Caco-2 (cell line): ENCODE data around the gene C14orf119. TPM values are rescaled to one million over a fixed set of nuclear protein-coding genes. Genes with fewer than 3 reads are reported as not detected.

Experiments
- BruUV-seq: library from RNA; stranded (reverse); fragments of 400-500 nt; replicated peaks from 2 replicates; lab custom pipeline; 2021; lab: Mats Ljungman, UMichigan
- CTCF ChIA-PET: fragments of 300-600 bp; sonication (Branson Sonifier 250); formaldehyde crosslinking; loops from one replicate; lab custom pipeline; 2022; ENCODE audit warnings: antibody characterized with exemption; lab: Charles Lee
- POLR2A ChIA-PET: fragments of 300-600 bp; sonication (Branson Sonifier 250); formaldehyde crosslinking; loops from one replicate; lab custom pipeline; 2022; ENCODE audit warnings: antibody characterized with exemption; lab: Charles Lee
- DNase-seq, 2 experiments: peaks; one replicate each; pipeline versions ENCODE4 v3.0.0 to v3.0.0-alpha.2; 2020 to 2022
- H3K27me3 ChIP-seq: replicated peaks from 2 replicates; pipeline ENCODE4 v1.6.0; 2011; ENCODE audit warnings: low read length; ENCODE audit not compliant: control insufficient read depth, insufficient read depth
- H3K36me3 ChIP-seq: 2 replicates; pipeline ENCODE4 v1.5.1; 2011; ENCODE audit warnings: low read length; ENCODE audit not compliant: control insufficient read depth, insufficient read depth
- H3K4me1 ChIP-seq: fragments of 250-450 bp; sonication (Bioruptor Pico); 2 replicates; pipeline ENCODE4 v1.5.1; 2020; ENCODE audit warnings: mild to moderate bottlenecking
- H3K4me3 ChIP-seq: 2 replicates; pipeline ENCODE4 v1.5.1; 2011; ENCODE audit warnings: low read depth, mild to moderate bottlenecking, control low read depth, low read length
- H3K9me3 ChIP-seq: fragments of 250-450 bp; sonication (Bioruptor Pico); 2 replicates; pipeline ENCODE4 v1.5.1; 2020; ENCODE audit warnings: mild to moderate bottlenecking, moderate library complexity
- H3K27ac Mint-ChIP-seq: one replicate; pipeline ENCODE4 v1.8.0; 2022; ENCODE audit warnings: mixed read lengths; ENCODE audit not compliant: unreplicated experiment
- H3K27me3 Mint-ChIP-seq: one replicate; pipeline ENCODE4 v1.8.0; 2022; ENCODE audit warnings: mixed read lengths; ENCODE audit not compliant: insufficient read depth, unreplicated experiment
- H3K36me3 Mint-ChIP-seq: one replicate; pipeline ENCODE4 v1.8.0; 2022; ENCODE audit warnings: mild to moderate bottlenecking, mixed read lengths; ENCODE audit not compliant: insufficient read depth, unreplicated experiment
- H3K4me1 Mint-ChIP-seq: one replicate; pipeline ENCODE4 v1.8.0; 2022; ENCODE audit warnings: low read depth, mixed read lengths; ENCODE audit not compliant: unreplicated experiment
- H3K4me3 Mint-ChIP-seq: one replicate; pipeline ENCODE4 v1.8.0; 2022; ENCODE audit warnings: mild to moderate bottlenecking, moderate library complexity, mixed read lengths; ENCODE audit not compliant: unreplicated experiment
- H3K9me3 Mint-ChIP-seq: one replicate; pipeline ENCODE4 v1.8.0; 2022; ENCODE audit warnings: mixed read lengths; ENCODE audit not compliant: unreplicated experiment
- intact Hi-C: fragments of 100-400 bp; cut with micrococcal nuclease; formaldehyde crosslinking; loops from one replicate; pipeline ENCODE4 v1.10.0; 2022; ENCODE audit not compliant: unreplicated experiment
- total RNA-seq: library from RNA; stranded (reverse); gene quantifications from 2 replicates; pipeline ENCODE4 v1.2.3, GENCODE V29; 2022
- TF ChIP-seq, protein P1 (sequence below), 2 experiments: fragments of 200-600 bp in 1 of 2; IDR thresholded peaks; 1 replicate in 1 of 2; 2 replicates in 1 of 2; pipeline versions ENCODE4 v1.5.1 to v1.8.0; 2011 to 2022; ENCODE audit warnings: antibody characterized with exemption in 1 of 2, control low read depth in 1 of 2, inconsistent platforms in 1 of 2, low read depth in 1 of 2, low read length in 1 of 2, mild to moderate bottlenecking in 1 of 2, moderate library complexity in 1 of 2; ENCODE audit not compliant: insufficient read depth in 1 of 2, severe bottlenecking in 1 of 2, unreplicated experiment in 1 of 2

Gene C14orf119
- total RNA-seq, 1 experiment from 2014 or later, result 52.0 TPM

DNA sequence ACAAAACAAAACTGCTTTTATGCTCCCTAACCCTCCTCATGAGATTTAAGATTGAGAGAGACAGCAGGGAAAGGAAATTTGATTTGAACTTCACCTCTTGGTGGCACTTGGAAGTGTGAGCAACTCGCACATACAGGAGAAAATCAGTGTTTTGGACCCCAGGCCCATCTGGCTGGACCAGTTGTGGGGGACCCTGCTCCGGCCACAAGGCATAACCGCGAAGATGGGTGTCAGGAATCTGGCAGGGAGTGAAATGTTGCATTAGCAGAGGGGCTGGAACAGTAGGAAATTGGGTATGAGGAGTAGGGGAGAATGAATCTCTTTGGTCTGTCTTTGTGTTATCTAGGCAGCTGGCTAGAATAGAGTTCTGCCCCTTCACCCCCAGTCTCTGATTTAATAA, 8.3 kb downstream of the C14orf119 start:
- no peaks in the 10 kb centered on the region for H3K9me3 ChIP-seq
- ChIA-PET POLR2A (interaction anchor here (1.4 kb wide), 1 partner anchor 8 kb away, joined by 3 read pairs; the partner anchor contains the start of genes ACIN1 and C14orf119), CTCF (interaction anchor here (0.7 kb wide), 1 partner anchor 8 kb away, joined by 3 read pairs; the partner anchor contains the start of gene C14orf119)
- intact Hi-C loops, result loop anchor here (5.0 kb wide), 1 partner anchor 194 kb away; no protein-coding TSS in a partner anchor
- H3K27me3 Mint-ChIP-seq, result no peaks in the 10 kb centered on the region
- H3K4me3 Mint-ChIP-seq, result no peak overlapping the region
- no peak for DNase-seq
- peaks cover 12% of the 10 kb centered on the region for H3K36me3 Mint-ChIP-seq
- H3K4me1 ChIP-seq, result peaks cover 6% of the 10 kb centered on the region; the same call in 1 of the 2 replicates
- no TSS peak for BruUV-seq
- H3K9me3 Mint-ChIP-seq, result no peaks in the 10 kb centered on the region
- no peaks in the 10 kb centered on the region for H3K36me3 ChIP-seq
- no peaks in the 10 kb centered on the region for H3K27me3 ChIP-seq
- TF ChIP-seq, protein P1, sequence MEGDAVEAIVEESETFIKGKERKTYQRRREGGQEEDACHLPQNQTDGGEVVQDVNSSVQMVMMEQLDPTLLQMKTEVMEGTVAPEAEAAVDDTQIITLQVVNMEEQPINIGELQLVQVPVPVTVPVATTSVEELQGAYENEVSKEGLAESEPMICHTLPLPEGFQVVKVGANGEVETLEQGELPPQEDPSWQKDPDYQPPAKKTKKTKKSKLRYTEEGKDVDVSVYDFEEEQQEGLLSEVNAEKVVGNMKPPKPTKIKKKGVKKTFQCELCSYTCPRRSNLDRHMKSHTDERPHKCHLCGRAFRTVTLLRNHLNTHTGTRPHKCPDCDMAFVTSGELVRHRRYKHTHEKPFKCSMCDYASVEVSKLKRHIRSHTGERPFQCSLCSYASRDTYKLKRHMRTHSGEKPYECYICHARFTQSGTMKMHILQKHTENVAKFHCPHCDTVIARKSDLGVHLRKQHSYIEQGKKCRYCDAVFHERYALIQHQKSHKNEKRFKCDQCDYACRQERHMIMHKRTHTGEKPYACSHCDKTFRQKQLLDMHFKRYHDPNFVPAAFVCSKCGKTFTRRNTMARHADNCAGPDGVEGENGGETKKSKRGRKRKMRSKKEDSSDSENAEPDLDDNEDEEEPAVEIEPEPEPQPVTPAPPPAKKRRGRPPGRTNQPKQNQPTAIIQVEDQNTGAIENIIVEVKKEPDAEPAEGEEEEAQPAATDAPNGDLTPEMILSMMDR (IDR thresholded peaks at IDR 0.05; ENCODE audit: insufficient read depth in 1 of 2, low read depth in 1 of 2, low read length in 1 of 2, severe bottlenecking in 1 of 2, unreplicated experiment in 1 of 2), result no peak
- H3K4me3 ChIP-seq, result no peak overlapping the region
- no peak overlapping the region for H3K27ac Mint-ChIP-seq
- H3K4me1 Mint-ChIP-seq, result peaks cover 15% of the 10 kb centered on the region

DNA sequence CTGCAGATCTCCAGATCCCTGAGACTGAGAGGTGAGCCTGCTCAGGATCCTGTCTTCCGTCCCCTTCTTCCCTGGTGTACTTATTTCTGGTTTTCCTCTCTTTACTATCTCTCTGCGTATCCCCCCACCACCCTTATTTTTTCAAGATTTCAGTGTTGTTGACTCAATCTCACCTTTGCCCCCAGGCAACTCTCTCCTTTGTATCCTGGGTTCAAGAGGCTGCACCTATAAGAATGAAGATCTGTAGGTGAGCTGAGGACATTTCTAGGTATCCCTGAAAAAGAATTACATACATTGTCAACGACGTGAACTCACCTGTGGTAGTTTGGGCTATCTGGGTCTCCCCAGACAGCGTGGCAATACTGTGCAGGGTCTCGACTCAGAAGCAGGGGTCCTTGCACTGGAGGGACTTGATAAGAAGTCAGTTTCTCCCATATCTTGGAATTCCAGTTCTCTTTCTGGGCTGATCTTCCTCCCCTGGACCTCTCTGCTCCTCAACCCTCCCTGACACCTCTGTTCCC, 8.8 kb downstream of the C14orf119 start:
- intact Hi-C loops, result loop anchor here (5.0 kb wide), 1 partner anchor 193 kb away; no protein-coding TSS in a partner anchor
- H3K27me3 Mint-ChIP-seq, result no peaks in the 10 kb centered on the region
- no peaks in the 10 kb centered on the region for H3K27me3 ChIP-seq
- H3K4me1 Mint-ChIP-seq, result peaks cover 15% of the 10 kb centered on the region
- POLR2A ChIA-PET, result interaction anchor here (1.4 kb wide), 1 partner anchor 9 kb away, joined by 3 read pairs; the partner anchor contains the start of genes ACIN1 and C14orf119
- H3K9me3 ChIP-seq, result no peaks in the 10 kb centered on the region
- peaks cover 9% of the 10 kb centered on the region for H3K36me3 Mint-ChIP-seq
- CTCF ChIA-PET, result interaction anchor here (0.7 kb wide), 1 partner anchor 9 kb away, joined by 3 read pairs; the partner anchor contains the start of gene C14orf119
- H3K4me3 Mint-ChIP-seq, result no peak overlapping the region
- H3K36me3 ChIP-seq, result no peaks in the 10 kb centered on the region
- H3K4me1 ChIP-seq, result peaks cover 6% of the 10 kb centered on the region; the same call in 1 of the 2 replicates
- TF ChIP-seq, protein P1 (IDR thresholded peaks at IDR 0.05; ENCODE audit: insufficient read depth in 1 of 2, low read depth in 1 of 2, low read length in 1 of 2, severe bottlenecking in 1 of 2, unreplicated experiment in 1 of 2), result no peak
- no peaks in the 10 kb centered on the region for H3K9me3 Mint-ChIP-seq
- H3K4me3 ChIP-seq, result no peak overlapping the region
- no peak for DNase-seq
- no peak overlapping the region for H3K27ac Mint-ChIP-seq
- BruUV-seq, result no TSS peak

DNA sequence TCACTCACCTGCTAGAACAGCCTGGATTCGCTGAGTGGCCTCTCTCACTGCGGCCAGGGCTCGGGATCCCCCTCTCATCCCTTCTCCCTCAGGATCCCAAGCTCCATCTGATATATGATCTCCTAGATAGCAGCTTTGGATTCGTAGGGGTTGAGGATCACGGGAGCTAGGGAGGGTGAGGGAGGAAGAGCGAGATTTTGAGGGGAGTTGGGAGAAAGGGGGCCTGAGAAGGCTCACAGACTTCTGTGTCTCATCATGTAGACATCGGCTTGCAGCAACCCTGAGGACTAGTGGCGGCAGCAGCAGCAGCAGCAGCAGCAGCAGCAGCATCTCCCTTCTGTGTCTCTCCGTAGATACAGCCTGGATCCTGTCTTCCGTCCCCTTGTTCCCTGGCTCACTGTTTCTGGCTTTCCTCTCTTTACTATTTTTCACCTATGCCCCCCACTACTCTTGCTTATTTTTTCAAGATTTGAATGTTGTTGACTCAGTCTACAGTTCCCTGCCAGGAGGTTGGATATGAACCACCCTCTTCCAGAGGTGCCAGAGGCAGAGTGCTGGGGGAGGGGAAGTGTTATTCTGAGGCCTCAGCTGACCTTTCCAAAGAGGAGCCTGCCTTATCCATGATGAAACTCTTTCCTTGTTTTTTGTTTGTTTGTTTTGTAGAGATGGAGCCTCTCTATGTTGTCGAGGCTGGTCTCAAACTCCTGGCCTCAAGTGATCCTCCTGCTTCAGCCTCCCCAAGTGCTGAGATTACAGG, 9.5 kb downstream of the C14orf119 start, which contains the start of gene CIROP:
CIROP (minus strand) TSS at position 399 of the 757 bp plus-strand sequence; CDS start at position 330, 69 bp downstream.
- Histone ChIP-seq H3K4me1 (peaks cover 6% of the 10 kb centered on the region; the same call in 1 of the 2 replicates), H3K4me3 (no peak within 1 kb of the TSS), H3K9me3 (no peaks in the 10 kb centered on the region), H3K27me3 (no peaks in the 10 kb centered on the region), H3K36me3 (no peaks in the 10 kb centered on the region)
- no peak within 1 kb of the TSS for H3K4me3 Mint-ChIP-seq
- no peak for DNase-seq
- TF ChIP-seq, protein P1 (IDR thresholded peaks at IDR 0.05; ENCODE audit: insufficient read depth in 1 of 2, low read depth in 1 of 2, low read length in 1 of 2, severe bottlenecking in 1 of 2, unreplicated experiment in 1 of 2), result no peak
- peaks cover 6% of the 10 kb centered on the region for H3K36me3 Mint-ChIP-seq
- ChIA-PET POLR2A (interaction anchor here (1.4 kb wide), 1 partner anchor 10 kb away, joined by 3 read pairs; the partner anchor contains the start of genes ACIN1 and C14orf119), CTCF (no interaction called here)
- BruUV-seq, result no TSS peak
- no peaks in the 10 kb centered on the region for H3K9me3 Mint-ChIP-seq
- intact Hi-C loops, result loop anchor here (5.0 kb wide), 1 partner anchor 193 kb away; no protein-coding TSS in a partner anchor
- no peaks in the 10 kb centered on the region for H3K27me3 Mint-ChIP-seq
- no peak within 1 kb of the TSS for H3K27ac Mint-ChIP-seq
- H3K4me1 Mint-ChIP-seq, result peaks cover 15% of the 10 kb centered on the region
